Muscle layer of duodenum (tissue), 2 donors: ENCODE results near the gene PRKG1.
A peak's percentile ranks its signal among the peaks of the same experiment; 100 is the strongest.

Experiments
- H3K27ac ChIP-seq: one replicate; pipeline ENCODE4 v1.7.0; 2013; ENCODE audit warnings: mild to moderate bottlenecking, low read length
- H3K27me3 ChIP-seq: one replicate; pipeline ENCODE4 v1.7.0; 2013; ENCODE audit warnings: low read depth, mild to moderate bottlenecking, control low read depth, low read length
- H3K36me3 ChIP-seq, 2 donors: one replicate each; pipeline ENCODE4 v1.7.0; 2013; ENCODE audit warnings: low read length in 2 of 2, control low read depth in 1 of 2, mild to moderate bottlenecking in 1 of 2; ENCODE audit not compliant: insufficient read depth in 2 of 2, control insufficient read depth in 1 of 2
- H3K4me1 ChIP-seq, 2 donors: one replicate each; pipeline ENCODE4 v1.7.0; 2013; ENCODE audit warnings: low read length in 2 of 2, mild to moderate bottlenecking in 2 of 2, control low read depth in 1 of 2, moderate library complexity in 1 of 2; ENCODE audit not compliant: insufficient read depth in 2 of 2, control insufficient read depth in 1 of 2
- H3K4me3 ChIP-seq, 2 donors: one replicate each; pipeline ENCODE4 v1.7.0; 2013; ENCODE audit warnings: low read length in 2 of 2, low read depth in 1 of 2, mild to moderate bottlenecking in 1 of 2
- H3K9me3 ChIP-seq, 2 donors: one replicate each; pipeline ENCODE4 v1.7.0; 2013; ENCODE audit warnings: low read length in 2 of 2, control low read depth in 1 of 2, mild to moderate bottlenecking in 1 of 2; ENCODE audit not compliant: control insufficient read depth in 1 of 2
- donor health status: healthy.

Gene PRKG1

GRCh38 chr10:52279546-52279945, 1205.3 kb downstream of the PRKG1 start:
- H3K4me1 ChIP-seq: no peaks in the 10 kb centered on the region

GRCh38 chr10:52280051-52280450, 1205.8 kb downstream of the PRKG1 start:
- Histone ChIP-seq H3K9me3 (no peaks in the 10 kb centered on the region), H3K36me3 (peaks cover 0 to 9% of the 10 kb centered on the region in 2 donors), H3K27ac (no peak overlapping the region), H3K4me3 (no peak overlapping the region), H3K27me3 (no peaks in the 10 kb centered on the region), H3K4me1 (no peaks in the 10 kb centered on the region)

More at GRCh38 chr10:52279546-52279945, 1205.3 kb downstream of the PRKG1 start:
- peaks cover 0 to 9% of the 10 kb centered on the region in 2 donors for H3K36me3 ChIP-seq
- no peak overlapping the region for H3K27ac ChIP-seq
- no peak overlapping the region for H3K4me3 ChIP-seq
- no peaks in the 10 kb centered on the region for H3K9me3 ChIP-seq
- H3K27me3 ChIP-seq: no peaks in the 10 kb centered on the region

DNA sequence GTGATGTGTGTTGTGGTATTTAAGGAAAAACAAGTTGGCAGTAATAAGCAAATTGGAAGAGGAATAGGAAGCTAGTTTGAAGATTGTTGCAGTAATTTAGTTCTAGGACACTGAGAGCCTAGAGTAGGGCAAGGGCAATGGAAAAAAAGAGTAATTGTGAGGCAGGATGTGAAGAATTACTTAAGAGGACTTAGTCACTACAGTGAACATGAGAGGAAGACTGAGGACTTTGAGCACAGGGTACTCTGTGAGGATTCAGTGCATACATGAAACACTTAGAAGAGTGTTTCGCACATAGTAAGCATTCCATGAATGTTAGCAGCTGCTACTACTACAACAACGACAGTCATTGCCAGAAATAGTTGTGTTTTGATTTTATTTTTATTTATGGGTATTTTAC, 1208.9 kb downstream of the PRKG1 start:
- peaks cover 0 to 9% of the 10 kb centered on the region in 2 donors for H3K36me3 ChIP-seq
- no peaks in the 10 kb centered on the region for H3K4me1 ChIP-seq
- H3K4me3 ChIP-seq: no peak overlapping the region
- no peaks in the 10 kb centered on the region for H3K27me3 ChIP-seq
- H3K9me3 ChIP-seq: no peaks in the 10 kb centered on the region
- H3K27ac ChIP-seq: no peak overlapping the region

GRCh38 chr10:52284416-52285013, 1210.2 kb downstream of the PRKG1 start:
- Histone ChIP-seq H3K4me3 (no peak overlapping the region), H3K36me3 (peaks cover 0 to 9% of the 10 kb centered on the region in 2 donors), H3K4me1 (no peaks in the 10 kb centered on the region), H3K9me3 (no peaks in the 10 kb centered on the region), H3K27ac (no peak overlapping the region), H3K27me3 (no peaks in the 10 kb centered on the region)

DNA sequence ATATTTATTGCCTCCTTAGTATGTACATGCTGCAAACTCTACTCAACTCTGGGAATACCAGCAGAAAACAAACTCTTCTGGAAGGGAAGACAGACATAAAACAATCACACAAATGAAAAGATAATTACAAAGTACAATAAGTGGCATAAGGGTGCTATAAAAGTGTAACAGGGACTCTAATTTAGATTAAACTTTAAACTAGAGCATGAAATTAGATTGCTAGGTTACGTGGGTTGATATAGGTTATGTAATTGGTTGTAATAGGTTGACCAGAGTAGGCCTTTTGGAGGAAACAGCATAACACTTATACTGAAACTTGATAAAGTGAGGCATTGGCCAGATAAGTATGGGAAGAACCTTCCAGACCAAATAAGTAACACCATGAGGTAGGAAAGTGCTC, 1213.6 kb downstream of the PRKG1 start:
- no peaks in the 10 kb centered on the region for H3K9me3 ChIP-seq
- no peak overlapping the region for H3K4me3 ChIP-seq
- peaks cover 0 to 4% of the 10 kb centered on the region in 2 donors for H3K36me3 ChIP-seq
- H3K4me1 ChIP-seq: no peaks in the 10 kb centered on the region
- H3K27ac ChIP-seq: no peak overlapping the region
- no peaks in the 10 kb centered on the region for H3K27me3 ChIP-seq

- Histone ChIP-seq H3K36me3 (peaks cover 0 to 7% of the 10 kb centered on the region in 2 donors), H3K9me3 (no peaks in the 10 kb centered on the region), H3K27me3 (no peaks in the 10 kb centered on the region), H3K4me3 (no peak overlapping the region), H3K4me1 (no peaks in the 10 kb centered on the region), H3K27ac (no peak overlapping the region)
These were observed 1223.5 kb downstream of the PRKG1 start for GRCh38 chr10:52297747-52298146.

GRCh38 chr10:52300599-52301277, 1226.5 kb downstream of the PRKG1 start:
- Histone ChIP-seq H3K27ac (no peak overlapping the region), H3K4me3 (no peak overlapping the region), H3K9me3 (no peaks in the 10 kb centered on the region), H3K4me1 (no peaks in the 10 kb centered on the region), H3K27me3 (no peaks in the 10 kb centered on the region), H3K36me3 (no peaks in the 10 kb centered on the region)

GRCh38 chr10:52308251-52309031, 1234.2 kb downstream of the PRKG1 start:
- Histone ChIP-seq H3K36me3 (no peaks in the 10 kb centered on the region), H3K27ac (no peak overlapping the region), H3K4me1 (peaks cover 4 to 9% of the 10 kb centered on the region in 2 donors), H3K4me3 (peak overlapping the region; percentile 68 to 70), H3K27me3 (no peaks in the 10 kb centered on the region), H3K9me3 (no peaks in the 10 kb centered on the region)

- Histone ChIP-seq H3K36me3 (no peaks in the 10 kb centered on the region), H3K4me1 (peaks cover 5 to 20% of the 10 kb centered on the region in 2 donors), H3K9me3 (no peaks in the 10 kb centered on the region), H3K27me3 (peaks cover 4% of the 10 kb centered on the region), H3K4me3 (peak overlapping the region; percentile 55 to 66), H3K27ac (no peak overlapping the region)
These were observed 1238.6 kb downstream of the PRKG1 start for GRCh38 chr10:52312942-52313255.

DNA sequence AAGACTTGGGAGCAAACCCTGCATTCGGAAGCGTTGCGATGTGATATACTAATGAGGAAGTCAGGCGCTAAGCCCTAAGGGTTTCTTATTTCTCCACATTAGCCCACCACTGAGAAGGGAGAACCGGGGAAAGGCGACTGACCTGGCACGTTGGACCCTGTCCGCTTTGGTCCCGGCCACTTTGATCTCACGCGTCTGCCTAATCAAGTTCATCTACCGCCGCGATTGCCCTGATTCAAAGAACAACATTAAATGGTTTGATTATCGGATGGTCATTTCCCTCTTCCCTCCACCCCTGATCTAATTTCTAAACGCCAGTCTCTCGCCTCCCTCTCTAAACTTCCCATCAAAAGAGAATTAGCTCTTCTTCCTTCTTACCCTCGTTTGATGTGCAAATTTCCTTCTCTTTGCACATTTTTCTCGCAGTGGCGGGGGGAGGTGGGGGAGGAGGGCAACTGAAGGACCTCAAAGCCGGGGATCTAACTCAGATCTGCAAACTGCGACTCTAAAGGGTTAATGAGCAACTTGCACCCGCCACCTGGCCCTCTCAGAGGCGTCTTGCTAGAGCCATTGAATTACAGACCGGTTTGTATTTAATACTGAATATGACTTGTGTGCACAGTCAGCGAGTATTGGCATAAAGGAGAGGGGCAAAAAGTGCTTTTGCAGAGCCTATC, 1239.1 kb downstream of the PRKG1 start:
- Histone ChIP-seq H3K4me3 (peak overlapping the region; percentile 55 to 66), H3K27me3 (peaks cover 4% of the 10 kb centered on the region), H3K36me3 (no peaks in the 10 kb centered on the region)

More for the DNA sequence above, 1239.1 kb downstream of the PRKG1 start:
- H3K4me1 ChIP-seq: peaks cover 5 to 19% of the 10 kb centered on the region in 2 donors
- no peak overlapping the region for H3K27ac ChIP-seq
- no peaks in the 10 kb centered on the region for H3K9me3 ChIP-seq
